ENCODE data around the gene PHYHIPL. TPM values are rescaled to one million over a fixed set of nuclear protein-coding genes. Genes with fewer than 3 reads are reported as not detected.

The PHYHIPL gene
- total RNA-seq, 6 experiments from 2014 or later = not detected

- DNase-seq = no peak
- no peak overlapping the region for H3K4me3 Mint-ChIP-seq
- no peaks in the 10 kb centered on the region for H3K36me3 Mint-ChIP-seq (ENCODE audit: low read depth)
- no peak overlapping the region for H3K27ac Mint-ChIP-seq
- H3K9me3 Mint-ChIP-seq = peaks cover 7% of the 10 kb centered on the region; the same call in 1 of the 2 replicates
- no peaks in the 10 kb centered on the region for H3K27me3 Mint-ChIP-seq (ENCODE audit: insufficient read depth)
- no peaks in the 10 kb centered on the region for H3K4me1 Mint-ChIP-seq (ENCODE audit: low read depth)
- TF ChIP-seq, protein P1, sequence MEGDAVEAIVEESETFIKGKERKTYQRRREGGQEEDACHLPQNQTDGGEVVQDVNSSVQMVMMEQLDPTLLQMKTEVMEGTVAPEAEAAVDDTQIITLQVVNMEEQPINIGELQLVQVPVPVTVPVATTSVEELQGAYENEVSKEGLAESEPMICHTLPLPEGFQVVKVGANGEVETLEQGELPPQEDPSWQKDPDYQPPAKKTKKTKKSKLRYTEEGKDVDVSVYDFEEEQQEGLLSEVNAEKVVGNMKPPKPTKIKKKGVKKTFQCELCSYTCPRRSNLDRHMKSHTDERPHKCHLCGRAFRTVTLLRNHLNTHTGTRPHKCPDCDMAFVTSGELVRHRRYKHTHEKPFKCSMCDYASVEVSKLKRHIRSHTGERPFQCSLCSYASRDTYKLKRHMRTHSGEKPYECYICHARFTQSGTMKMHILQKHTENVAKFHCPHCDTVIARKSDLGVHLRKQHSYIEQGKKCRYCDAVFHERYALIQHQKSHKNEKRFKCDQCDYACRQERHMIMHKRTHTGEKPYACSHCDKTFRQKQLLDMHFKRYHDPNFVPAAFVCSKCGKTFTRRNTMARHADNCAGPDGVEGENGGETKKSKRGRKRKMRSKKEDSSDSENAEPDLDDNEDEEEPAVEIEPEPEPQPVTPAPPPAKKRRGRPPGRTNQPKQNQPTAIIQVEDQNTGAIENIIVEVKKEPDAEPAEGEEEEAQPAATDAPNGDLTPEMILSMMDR (IDR thresholded peaks at IDR 0.05) = no peak
These were observed 99.7 kb downstream of the PHYHIPL start for GRCh38 chr10:59276133-59276532.

DNA sequence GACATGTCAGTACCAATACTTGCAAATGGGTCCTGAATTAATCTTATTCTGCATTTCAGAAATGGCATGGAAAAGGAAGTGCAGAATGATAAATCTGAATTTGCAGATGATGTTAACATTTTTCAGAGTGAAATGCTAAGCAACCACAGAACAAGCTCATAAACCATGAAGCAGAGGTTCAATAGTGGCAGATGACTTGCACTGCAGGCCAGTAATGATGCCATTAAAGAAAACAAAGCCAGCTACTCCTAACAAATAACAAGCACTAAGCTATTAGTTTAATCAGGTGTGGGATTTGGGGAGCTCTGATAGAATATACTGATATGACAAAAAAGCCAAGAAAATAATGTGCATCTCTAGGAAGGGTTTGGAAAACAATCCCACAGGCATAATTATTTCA lies 100.5 kb downstream of the PHYHIPL start:
- Mint-ChIP-seq H3K27me3 (ENCODE audit: insufficient read depth) (peaks cover 3% of the 10 kb centered on the region; the same call in 1 of the 2 replicates), H3K4me1 (ENCODE audit: low read depth) (no peaks in the 10 kb centered on the region), H3K36me3 (ENCODE audit: low read depth) (no peaks in the 10 kb centered on the region), H3K9me3 (peaks cover 7% of the 10 kb centered on the region; the same call in 1 of the 2 replicates), H3K4me3 (no peak overlapping the region), H3K27ac (no peak overlapping the region)
- no peak for DNase-seq
- TF ChIP-seq, protein P1 (IDR thresholded peaks at IDR 0.05) = no peak

- Mint-ChIP-seq H3K36me3 (ENCODE audit: low read depth) (no peaks in the 10 kb centered on the region), H3K4me3 (no peak overlapping the region), H3K27me3 (ENCODE audit: insufficient read depth) (peaks cover 3% of the 10 kb centered on the region; the same call in 1 of the 2 replicates), H3K27ac (no peak overlapping the region), H3K4me1 (ENCODE audit: low read depth) (no peaks in the 10 kb centered on the region), H3K9me3 (no peaks in the 10 kb centered on the region; the same call in 1 of the 2 replicates)
- TF ChIP-seq, protein P1 (IDR thresholded peaks at IDR 0.05) = no peak
- no peak for DNase-seq
These were observed 103.0 kb downstream of the PHYHIPL start for GRCh38 chr10:59279476-59279875.

DNA sequence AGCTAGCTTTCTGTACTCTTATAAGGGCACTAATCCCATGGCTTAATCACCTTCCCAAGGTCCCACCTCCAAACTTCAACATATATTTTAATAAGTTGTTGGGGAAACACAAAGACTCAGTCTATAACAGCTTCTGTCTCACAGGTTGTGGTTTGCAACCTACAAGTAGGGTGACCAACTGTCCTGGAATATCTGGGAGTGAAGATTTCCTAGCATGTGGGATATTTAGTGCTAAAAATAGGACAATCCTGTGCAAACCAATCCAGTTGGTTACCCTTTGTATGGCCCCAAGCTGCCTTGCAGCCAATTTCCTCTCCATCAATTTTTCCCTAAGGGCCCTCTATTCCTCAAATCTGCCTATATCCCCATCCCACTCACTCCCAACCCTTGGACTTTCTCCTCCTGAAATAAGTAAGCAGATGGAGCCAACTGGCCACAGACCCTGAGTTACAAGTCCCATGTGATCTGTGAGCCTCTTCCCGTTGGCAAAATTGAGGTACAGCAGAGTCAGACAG lies 103.6 kb downstream of the PHYHIPL start:
- TF ChIP-seq, protein P1 (IDR thresholded peaks at IDR 0.05) = no peak
- Mint-ChIP-seq H3K27me3 (ENCODE audit: insufficient read depth) (peaks cover 3% of the 10 kb centered on the region; the same call in 1 of the 2 replicates), H3K4me1 (ENCODE audit: low read depth) (no peaks in the 10 kb centered on the region), H3K4me3 (no peak overlapping the region), H3K27ac (no peak overlapping the region), H3K9me3 (no peaks in the 10 kb centered on the region; the same call in 1 of the 2 replicates), H3K36me3 (ENCODE audit: low read depth) (no peaks in the 10 kb centered on the region)
- no peak for DNase-seq

DNA sequence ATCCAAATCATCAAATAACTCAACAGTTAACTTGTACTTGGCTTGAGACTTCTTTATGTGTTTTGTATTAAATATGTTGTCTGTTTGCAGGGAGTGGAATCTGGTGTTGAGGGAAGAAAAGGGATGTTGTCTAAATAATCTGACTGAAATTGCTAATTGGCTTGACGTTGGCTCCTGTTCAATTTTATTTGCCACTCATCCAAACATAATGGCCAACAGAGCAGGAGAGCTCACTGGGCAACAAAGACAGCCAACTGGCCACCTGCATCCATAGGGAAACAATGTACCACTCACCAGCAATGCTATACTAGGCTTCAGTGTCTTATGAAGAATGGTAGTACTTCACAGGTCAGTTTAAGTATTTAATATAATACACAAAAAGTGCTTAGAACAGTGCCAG lies 105.4 kb downstream of the PHYHIPL start:
- no peak overlapping the region for H3K27ac Mint-ChIP-seq
- TF ChIP-seq, protein P1 (IDR thresholded peaks at IDR 0.05) = no peak
- peaks cover 3% of the 10 kb centered on the region; the same call in 1 of the 2 replicates for H3K27me3 Mint-ChIP-seq (ENCODE audit: insufficient read depth)
- no peaks in the 10 kb centered on the region; the same call in none of the 2 replicates for H3K9me3 Mint-ChIP-seq
- no peak overlapping the region for H3K4me3 Mint-ChIP-seq
- H3K36me3 Mint-ChIP-seq (ENCODE audit: low read depth) = no peaks in the 10 kb centered on the region
- H3K4me1 Mint-ChIP-seq (ENCODE audit: low read depth) = no peaks in the 10 kb centered on the region
- no peak for DNase-seq
